ENCODE data around the gene CACFD1. TPM values are rescaled to one million over a fixed set of nuclear protein-coding genes. Genes with fewer than 3 reads are reported as not detected.
A peak's percentile ranks its signal among the peaks of the same experiment; 100 is the strongest.

Gene CACFD1
- total and polyA plus RNA-seq, 2 of the 13 experiments (the other 11 are each of a cell fraction or from before 2014, with no cell fraction given) = 13.8 to 14.6 TPM

DNA sequence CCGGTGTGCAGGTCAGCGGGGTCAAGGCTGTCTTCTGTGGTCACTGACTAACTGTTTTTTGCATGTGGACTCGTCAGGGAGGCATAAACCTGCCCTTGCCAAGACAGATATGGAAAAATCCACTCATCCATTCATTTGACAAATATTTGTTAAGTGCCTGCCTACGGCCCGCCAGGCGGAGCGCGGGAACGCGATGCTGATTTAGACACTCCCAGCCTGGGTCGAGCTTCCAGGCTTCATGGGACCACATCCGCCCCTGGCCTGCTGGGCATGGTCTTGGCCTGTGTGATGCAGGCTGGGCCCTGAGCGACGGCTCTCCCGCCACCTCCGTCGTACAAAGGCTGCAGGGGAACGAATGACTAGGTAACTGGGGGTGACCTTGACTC lies 46.9 kb downstream of the CACFD1 start (continued):
- TF ChIP-seq SALL2 (CRISPR knock-in tag; IDR thresholded peaks at IDR 0.05) (peak; percentile 82), SOX5 (CRISPR knock-in tag; IDR thresholded peaks at IDR 0.05; ENCODE audit: borderline replicate concordance) (peak; percentile 72; the same call in 1 of the 2 replicates), ZNF737 (CRISPR knock-in tag; IDR thresholded peaks at IDR 0.05; ENCODE audit: borderline replicate concordance) (no peak), ZNF296 (CRISPR knock-in tag; conservative IDR thresholded peaks at IDR 0.05) (no peak), GPN1 (CRISPR knock-in tag; IDR thresholded peaks at IDR 0.05; ENCODE audit: borderline replicate concordance) (no peak), ISX (CRISPR knock-in tag; conservative IDR thresholded peaks at IDR 0.05) (no peak), ZBTB38 (CRISPR knock-in tag; IDR thresholded peaks at IDR 0.05) (peak; percentile 69; the same call in 1 of the 2 replicates), TBX2 (CRISPR knock-in tag; IDR thresholded peaks at IDR 0.05; ENCODE audit: borderline replicate concordance) (peak; percentile 92), FOXJ3 (CRISPR knock-in tag; IDR thresholded peaks at IDR 0.05; ENCODE audit: borderline replicate concordance) (peak; percentile 83; the same call in 1 of the 2 replicates), CBX5 (CRISPR knock-in tag; IDR thresholded peaks at IDR 0.05; ENCODE audit: borderline replicate concordance) (peak; percentile 13; the same call in 1 of the 2 replicates), ATRX (CRISPR knock-in tag; IDR thresholded peaks at IDR 0.05; ENCODE audit: borderline replicate concordance) (no peak)
- TF ChIP-seq, protein P1, sequence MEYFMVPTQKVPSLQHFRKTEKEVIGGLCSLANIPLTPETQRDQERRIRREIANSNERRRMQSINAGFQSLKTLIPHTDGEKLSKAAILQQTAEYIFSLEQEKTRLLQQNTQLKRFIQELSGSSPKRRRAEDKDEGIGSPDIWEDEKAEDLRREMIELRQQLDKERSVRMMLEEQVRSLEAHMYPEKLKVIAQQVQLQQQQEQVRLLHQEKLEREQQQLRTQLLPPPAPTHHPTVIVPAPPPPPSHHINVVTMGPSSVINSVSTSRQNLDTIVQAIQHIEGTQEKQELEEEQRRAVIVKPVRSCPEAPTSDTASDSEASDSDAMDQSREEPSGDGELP (IDR thresholded peaks at IDR 0.05; ENCODE audit: borderline replicate concordance, low read depth) = peak; percentile 50; the same call in 1 of the 2 replicates
- TF ChIP-seq, protein P2, sequence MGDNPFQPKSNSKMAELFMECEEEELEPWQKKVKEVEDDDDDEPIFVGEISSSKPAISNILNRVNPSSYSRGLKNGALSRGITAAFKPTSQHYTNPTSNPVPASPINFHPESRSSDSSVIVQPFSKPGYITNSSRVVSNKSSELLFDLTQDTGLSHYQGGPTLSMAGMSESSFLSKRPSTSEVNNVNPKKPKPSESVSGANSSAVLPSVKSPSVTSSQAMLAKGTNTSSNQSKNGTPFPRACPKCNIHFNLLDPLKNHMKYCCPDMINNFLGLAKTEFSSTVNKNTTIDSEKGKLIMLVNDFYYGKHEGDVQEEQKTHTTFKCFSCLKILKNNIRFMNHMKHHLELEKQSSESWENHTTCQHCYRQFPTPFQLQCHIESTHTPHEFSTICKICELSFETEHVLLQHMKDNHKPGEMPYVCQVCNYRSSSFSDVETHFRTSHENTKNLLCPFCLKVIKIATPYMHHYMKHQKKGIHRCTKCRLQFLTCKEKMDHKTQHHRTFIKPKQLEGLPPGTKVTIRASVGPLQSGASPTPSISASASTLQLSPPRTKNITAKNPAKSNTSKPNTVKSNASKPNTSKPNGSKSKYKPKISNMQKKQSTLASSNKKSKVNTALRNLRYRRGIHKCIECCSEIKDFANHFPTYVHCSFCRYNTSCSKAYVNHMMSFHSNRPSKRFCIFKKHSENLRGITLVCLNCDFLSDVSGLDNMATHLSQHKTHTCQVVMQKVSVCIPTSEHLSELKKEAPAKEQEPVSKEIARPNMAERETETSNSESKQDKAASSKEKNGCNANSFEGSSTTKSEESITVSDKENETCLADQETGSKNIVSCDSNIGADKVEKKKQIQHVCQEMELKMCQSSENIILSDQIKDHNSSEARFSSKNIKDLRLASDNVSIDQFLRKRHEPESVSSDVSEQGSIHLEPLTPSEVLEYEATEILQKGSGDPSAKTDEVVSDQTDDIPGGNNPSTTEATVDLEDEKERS (CRISPR knock-in tag; IDR thresholded peaks at IDR 0.05) = 0 out of 2 replicates have a peak, but pooled peaks have one; percentile 48
- TF ChIP-seq, protein P3, sequence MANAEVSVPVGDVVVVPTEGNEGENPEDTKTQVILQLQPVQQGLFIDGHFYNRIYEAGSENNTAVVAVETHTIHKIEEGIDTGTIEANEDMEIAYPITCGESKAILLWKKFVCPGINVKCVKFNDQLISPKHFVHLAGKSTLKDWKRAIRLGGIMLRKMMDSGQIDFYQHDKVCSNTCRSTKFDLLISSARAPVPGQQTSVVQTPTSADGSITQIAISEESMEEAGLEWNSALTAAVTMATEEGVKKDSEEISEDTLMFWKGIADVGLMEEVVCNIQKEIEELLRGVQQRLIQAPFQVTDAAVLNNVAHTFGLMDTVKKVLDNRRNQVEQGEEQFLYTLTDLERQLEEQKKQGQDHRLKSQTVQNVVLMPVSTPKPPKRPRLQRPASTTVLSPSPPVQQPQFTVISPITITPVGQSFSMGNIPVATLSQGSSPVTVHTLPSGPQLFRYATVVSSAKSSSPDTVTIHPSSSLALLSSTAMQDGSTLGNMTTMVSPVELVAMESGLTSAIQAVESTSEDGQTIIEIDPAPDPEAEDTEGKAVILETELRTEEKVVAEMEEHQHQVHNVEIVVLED (CRISPR knock-in tag; IDR thresholded peaks at IDR 0.05; ENCODE audit: borderline replicate concordance) = no peak
- TF ChIP-seq, protein P4, sequence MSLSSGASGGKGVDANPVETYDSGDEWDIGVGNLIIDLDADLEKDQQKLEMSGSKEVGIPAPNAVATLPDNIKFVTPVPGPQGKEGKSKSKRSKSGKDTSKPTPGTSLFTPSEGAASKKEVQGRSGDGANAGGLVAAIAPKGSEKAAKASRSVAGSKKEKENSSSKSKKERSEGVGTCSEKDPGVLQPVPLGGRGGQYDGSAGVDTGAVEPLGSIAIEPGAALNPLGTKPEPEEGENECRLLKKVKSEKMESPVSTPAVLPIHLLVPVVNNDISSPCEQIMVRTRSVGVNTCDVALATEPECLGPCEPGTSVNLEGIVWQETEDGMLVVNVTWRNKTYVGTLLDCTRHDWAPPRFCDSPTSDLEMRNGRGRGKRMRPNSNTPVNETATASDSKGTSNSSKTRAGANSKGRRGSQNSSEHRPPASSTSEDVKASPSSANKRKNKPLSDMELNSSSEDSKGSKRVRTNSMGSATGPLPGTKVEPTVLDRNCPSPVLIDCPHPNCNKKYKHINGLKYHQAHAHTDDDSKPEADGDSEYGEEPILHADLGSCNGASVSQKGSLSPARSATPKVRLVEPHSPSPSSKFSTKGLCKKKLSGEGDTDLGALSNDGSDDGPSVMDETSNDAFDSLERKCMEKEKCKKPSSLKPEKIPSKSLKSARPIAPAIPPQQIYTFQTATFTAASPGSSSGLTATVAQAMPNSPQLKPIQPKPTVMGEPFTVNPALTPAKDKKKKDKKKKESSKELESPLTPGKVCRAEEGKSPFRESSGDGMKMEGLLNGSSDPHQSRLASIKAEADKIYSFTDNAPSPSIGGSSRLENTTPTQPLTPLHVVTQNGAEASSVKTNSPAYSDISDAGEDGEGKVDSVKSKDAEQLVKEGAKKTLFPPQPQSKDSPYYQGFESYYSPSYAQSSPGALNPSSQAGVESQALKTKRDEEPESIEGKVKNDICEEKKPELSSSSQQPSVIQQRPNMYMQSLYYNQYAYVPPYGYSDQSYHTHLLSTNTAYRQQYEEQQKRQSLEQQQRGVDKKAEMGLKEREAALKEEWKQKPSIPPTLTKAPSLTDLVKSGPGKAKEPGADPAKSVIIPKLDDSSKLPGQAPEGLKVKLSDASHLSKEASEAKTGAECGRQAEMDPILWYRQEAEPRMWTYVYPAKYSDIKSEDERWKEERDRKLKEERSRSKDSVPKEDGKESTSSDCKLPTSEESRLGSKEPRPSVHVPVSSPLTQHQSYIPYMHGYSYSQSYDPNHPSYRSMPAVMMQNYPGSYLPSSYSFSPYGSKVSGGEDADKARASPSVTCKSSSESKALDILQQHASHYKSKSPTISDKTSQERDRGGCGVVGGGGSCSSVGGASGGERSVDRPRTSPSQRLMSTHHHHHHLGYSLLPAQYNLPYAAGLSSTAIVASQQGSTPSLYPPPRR (CRISPR knock-in tag; IDR thresholded peaks at IDR 0.05; ENCODE audit: borderline replicate concordance) = peak; percentile 66
- TF ChIP-seq, protein P5, sequence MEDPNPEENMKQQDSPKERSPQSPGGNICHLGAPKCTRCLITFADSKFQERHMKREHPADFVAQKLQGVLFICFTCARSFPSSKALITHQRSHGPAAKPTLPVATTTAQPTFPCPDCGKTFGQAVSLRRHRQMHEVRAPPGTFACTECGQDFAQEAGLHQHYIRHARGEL (CRISPR knock-in tag; IDR thresholded peaks at IDR 0.05) = no peak
- TF ChIP-seq, protein P6, sequence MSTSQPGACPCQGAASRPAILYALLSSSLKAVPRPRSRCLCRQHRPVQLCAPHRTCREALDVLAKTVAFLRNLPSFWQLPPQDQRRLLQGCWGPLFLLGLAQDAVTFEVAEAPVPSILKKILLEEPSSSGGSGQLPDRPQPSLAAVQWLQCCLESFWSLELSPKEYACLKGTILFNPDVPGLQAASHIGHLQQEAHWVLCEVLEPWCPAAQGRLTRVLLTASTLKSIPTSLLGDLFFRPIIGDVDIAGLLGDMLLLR (CRISPR knock-in tag; IDR thresholded peaks at IDR 0.05) = peak; percentile 58; the same call in 1 of the 2 replicates

Measured in HepG2 (cell line).